ENCODE results near the gene YTHDF1. TPM values are rescaled to one million over a fixed set of nuclear protein-coding genes. Genes with fewer than 3 reads are reported as not detected.

YTHDF1 gene
- polyA plus RNA-seq, 1 experiment: 17.5 TPM

- Histone ChIP-seq H3K27me3 (ENCODE audit: control insufficient read depth, insufficient read depth, low read length) (peaks cover 59% of the 10 kb centered on the region), H3K36me3 (ENCODE audit: control insufficient read depth, insufficient read depth, low read length) (no peaks in the 10 kb centered on the region), H3K4me3 (ENCODE audit: low read depth, low read length) (no peak overlapping the region)
- ChIA-PET CTCF (no interaction called here), POLR2A (no interaction called here)
- no peak for TF ChIP-seq CTCF (IDR thresholded peaks at IDR 0.05; ENCODE audit: insufficient read depth, low read depth, low read length)
- DNase-seq (ENCODE audit: low read depth): no peak
Observed at GRCh38 chr20:63177785-63178445, 38.0 kb downstream of the YTHDF1 start.

- H3K27me3 ChIP-seq (ENCODE audit: control insufficient read depth, insufficient read depth, low read length): peaks cover 63% of the 10 kb centered on the region
- no peak for TF ChIP-seq CTCF (IDR thresholded peaks at IDR 0.05; ENCODE audit: insufficient read depth, low read depth, low read length)
- H3K36me3 ChIP-seq (ENCODE audit: control insufficient read depth, insufficient read depth, low read length): no peaks in the 10 kb centered on the region
- ChIA-PET CTCF (no interaction called here), POLR2A (no interaction called here)
- H3K4me3 ChIP-seq (ENCODE audit: low read depth, low read length): no peak overlapping the region
- no peak for DNase-seq (ENCODE audit: low read depth)
Observed at GRCh38 chr20:63177134-63177784, 38.7 kb downstream of the YTHDF1 start.

GRCh38 chr20:63176427-63177133, 39.4 kb downstream of the YTHDF1 start:
- ChIA-PET POLR2A (no interaction called here), CTCF (interaction anchor here (1.6 kb wide), 1 partner anchor 46 kb away, joined by 3 read pairs; no protein-coding TSS in a partner anchor)
- no peak for TF ChIP-seq CTCF (IDR thresholded peaks at IDR 0.05; ENCODE audit: insufficient read depth, low read depth, low read length)
- Histone ChIP-seq H3K27me3 (ENCODE audit: control insufficient read depth, insufficient read depth, low read length) (peaks cover 64% of the 10 kb centered on the region), H3K4me3 (ENCODE audit: low read depth, low read length) (no peak overlapping the region), H3K36me3 (ENCODE audit: control insufficient read depth, insufficient read depth, low read length) (no peaks in the 10 kb centered on the region)
- DNase-seq (ENCODE audit: low read depth): no peak

GRCh38 chr20:63176034-63176426, 39.9 kb downstream of the YTHDF1 start:
- TF ChIP-seq CTCF (IDR thresholded peaks at IDR 0.05; ENCODE audit: insufficient read depth, low read depth, low read length): no peak
- Histone ChIP-seq H3K36me3 (ENCODE audit: control insufficient read depth, insufficient read depth, low read length) (no peaks in the 10 kb centered on the region), H3K27me3 (ENCODE audit: control insufficient read depth, insufficient read depth, low read length) (peaks cover 64% of the 10 kb centered on the region), H3K4me3 (ENCODE audit: low read depth, low read length) (no peak overlapping the region)
- POLR2A ChIA-PET: no interaction called here
- CTCF ChIA-PET: interaction anchor here (0.7 to 1.6 kb wide), 2 partner anchors 47 to 156 kb away, joined by 3 read pairs; no protein-coding TSS in a partner anchor
- no peak for DNase-seq (ENCODE audit: low read depth)

All from BJ (cell line).